ENCODE measurements around the gene TRAF1.

TRAF1 gene

GRCh38 chr9:120916588-120916987 lies 10.0 kb downstream of the TRAF1 start:
- H3K9me3 ChIP-seq, result no peaks in the 10 kb centered on the region
- H3K4me1 ChIP-seq, result no peaks in the 10 kb centered on the region; the same call in 1 of the 2 replicates
- peak in 1 of 2 experiments; percentile 30 for DNase-seq (ENCODE audit: low spot score in 2 of 2)
- no peak overlapping the region for H3K4me3 ChIP-seq
- H3K36me3 ChIP-seq (replicated peaks), result no peaks in the 10 kb centered on the region
- in situ Hi-C loops (cut with MboI; ENCODE audit: low sequenced_read_pairs), result no loop called here
- H3K27me3 ChIP-seq (ENCODE audit: low read depth), result no peaks in the 10 kb centered on the region

DNA sequence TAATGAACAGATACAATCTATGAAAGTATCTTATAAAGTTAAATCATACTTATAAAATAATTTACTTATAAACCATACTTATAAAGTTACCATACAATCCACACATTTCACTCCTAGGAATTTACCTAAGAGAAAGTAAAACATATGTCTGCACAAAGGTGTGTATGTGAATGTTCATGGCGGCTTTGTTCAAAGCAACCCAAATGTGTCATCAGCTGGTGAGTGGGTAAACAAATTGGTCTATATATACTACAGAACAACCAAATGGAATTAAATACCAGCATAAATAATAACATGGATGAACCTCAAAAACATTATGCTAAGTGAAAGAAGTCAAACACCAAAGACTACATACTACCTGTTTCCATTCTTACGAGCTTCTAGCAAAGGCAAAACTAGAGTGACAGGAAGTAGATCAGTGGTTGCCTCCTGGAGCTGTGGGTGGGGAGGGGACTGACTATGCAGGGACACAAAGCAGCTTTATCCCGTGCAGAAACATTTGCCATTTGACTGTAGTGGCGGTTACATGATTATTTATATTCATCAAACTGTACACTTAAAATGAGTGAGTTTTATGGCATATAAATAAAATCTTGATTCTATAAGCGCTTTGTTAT lies 10.6 kb downstream of the TRAF1 start:
- Histone ChIP-seq H3K9me3 (no peaks in the 10 kb centered on the region), H3K27me3 (ENCODE audit: low read depth) (no peaks in the 10 kb centered on the region), H3K4me1 (no peaks in the 10 kb centered on the region; the same call in 1 of the 2 replicates), H3K4me3 (no peak overlapping the region), H3K36me3 (replicated peaks) (no peaks in the 10 kb centered on the region)
- no peak for DNase-seq (ENCODE audit: low spot score in 2 of 2)
- in situ Hi-C loops (cut with MboI; ENCODE audit: low sequenced_read_pairs), result no loop called here

DNA sequence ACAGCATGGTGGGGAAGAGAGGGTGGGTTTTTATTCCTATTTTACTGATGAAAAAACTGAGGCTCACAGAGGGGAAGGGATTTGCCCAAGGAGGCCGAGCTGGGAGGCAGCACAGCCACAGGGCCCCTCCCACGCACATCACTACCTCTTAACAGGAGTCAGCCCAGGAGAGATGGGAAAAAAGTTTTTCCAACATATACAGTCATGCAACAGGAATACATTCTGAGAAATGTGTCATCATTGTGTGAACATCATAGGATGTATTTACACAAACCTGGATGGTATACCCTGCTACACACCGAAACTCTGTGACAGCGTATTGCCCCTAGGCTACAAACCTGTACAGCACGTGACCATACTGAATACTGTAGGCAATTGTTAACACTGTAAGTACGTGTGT lies 11.6 kb downstream of the TRAF1 start:
- Histone ChIP-seq H3K4me3 (no peak overlapping the region), H3K36me3 (replicated peaks) (no peaks in the 10 kb centered on the region), H3K27me3 (ENCODE audit: low read depth) (no peaks in the 10 kb centered on the region), H3K9me3 (no peaks in the 10 kb centered on the region), H3K4me1 (no peaks in the 10 kb centered on the region; the same call in 1 of the 2 replicates)
- no peak for DNase-seq (ENCODE audit: low spot score in 2 of 2)
- in situ Hi-C loops (cut with MboI; ENCODE audit: low sequenced_read_pairs), result no loop called here

DNA sequence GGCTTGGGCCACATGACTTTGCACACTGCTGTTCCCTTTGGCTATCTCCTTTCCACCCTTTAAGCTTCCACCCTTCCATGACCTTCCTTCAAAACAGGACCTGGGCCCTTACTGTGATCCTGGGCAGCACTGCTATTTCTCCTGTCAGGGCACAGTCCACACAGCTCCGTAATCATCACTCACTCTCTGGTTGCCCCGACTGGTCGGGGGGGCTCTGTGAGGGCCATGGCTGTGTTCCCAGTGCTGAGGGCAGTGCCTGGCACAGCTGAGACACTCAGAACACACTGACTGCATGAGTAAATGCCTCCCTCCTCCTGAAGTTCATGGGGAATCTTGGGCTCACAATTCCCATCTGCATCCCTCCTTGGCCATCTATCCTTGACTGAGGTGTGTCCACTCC lies 12.2 kb downstream of the TRAF1 start:
- Histone ChIP-seq H3K27me3 (ENCODE audit: low read depth) (no peaks in the 10 kb centered on the region), H3K4me1 (no peaks in the 10 kb centered on the region), H3K4me3 (no peak overlapping the region), H3K9me3 (no peaks in the 10 kb centered on the region), H3K36me3 (replicated peaks) (no peaks in the 10 kb centered on the region)
- in situ Hi-C loops (cut with MboI; ENCODE audit: low sequenced_read_pairs), result no loop called here
- DNase-seq (ENCODE audit: low spot score in 2 of 2), result no peak

- Histone ChIP-seq H3K9me3 (no peaks in the 10 kb centered on the region), H3K27me3 (ENCODE audit: low read depth) (no peaks in the 10 kb centered on the region), H3K4me1 (no peaks in the 10 kb centered on the region), H3K4me3 (no peak overlapping the region), H3K36me3 (replicated peaks) (no peaks in the 10 kb centered on the region)
- in situ Hi-C loops (cut with MboI; ENCODE audit: low sequenced_read_pairs), result no loop called here
- DNase-seq (ENCODE audit: low spot score in 2 of 2), result peak in 1 of 2 experiments; percentile 59
These were observed 12.8 kb downstream of the TRAF1 start for GRCh38 chr9:120913647-120914264.

DNA sequence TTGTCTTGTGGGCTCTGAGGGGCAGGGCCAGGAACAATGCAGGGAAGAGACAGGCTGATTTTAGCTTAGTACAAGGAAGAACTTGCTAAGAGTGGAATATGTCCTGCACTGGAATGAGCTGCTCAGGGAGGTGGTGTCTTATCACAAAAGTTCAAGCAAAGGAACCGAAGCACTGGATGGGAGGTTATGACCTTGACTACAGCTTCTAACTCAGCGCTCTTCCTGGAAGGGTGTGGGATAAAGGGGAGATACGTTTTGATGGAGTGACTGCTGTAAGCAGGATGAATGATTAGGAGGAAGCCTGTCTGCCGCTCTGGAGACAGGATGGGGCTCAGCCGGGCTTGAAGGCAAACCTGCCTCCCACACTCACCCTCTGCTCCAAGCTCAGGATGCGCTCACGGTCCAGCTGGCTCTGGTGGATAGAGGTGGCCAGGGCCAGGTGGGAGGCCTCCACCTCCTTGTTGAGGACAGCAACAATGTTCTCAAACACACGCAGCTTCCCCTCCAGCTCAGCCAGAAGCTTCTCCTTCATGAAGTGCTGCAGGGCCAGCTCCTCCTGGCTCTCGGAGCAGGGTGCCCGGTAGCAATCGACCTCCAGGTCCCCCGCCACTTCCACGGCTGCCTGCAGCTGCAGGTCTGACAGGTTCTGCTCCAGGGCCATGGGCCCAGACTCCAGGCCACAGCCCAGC lies 13.5 kb downstream of the TRAF1 start:
- Histone ChIP-seq H3K4me3 (no peak overlapping the region), H3K9me3 (no peaks in the 10 kb centered on the region), H3K36me3 (replicated peaks) (no peaks in the 10 kb centered on the region), H3K4me1 (no peaks in the 10 kb centered on the region), H3K27me3 (ENCODE audit: low read depth) (no peaks in the 10 kb centered on the region)
- in situ Hi-C loops (cut with MboI; ENCODE audit: low sequenced_read_pairs), result no loop called here
- DNase-seq (ENCODE audit: low spot score in 2 of 2), result no peak

GRCh38 chr9:120911295-120911837 lies 15.2 kb downstream of the TRAF1 start:
- no peaks in the 10 kb centered on the region for H3K9me3 ChIP-seq
- in situ Hi-C loops (cut with MboI; ENCODE audit: low sequenced_read_pairs), result no loop called here
- DNase-seq (ENCODE audit: low spot score in 2 of 2), result no peak
- no peaks in the 10 kb centered on the region for H3K4me1 ChIP-seq
- H3K4me3 ChIP-seq, result no peak overlapping the region
- H3K27me3 ChIP-seq (ENCODE audit: low read depth), result no peaks in the 10 kb centered on the region
- no peaks in the 10 kb centered on the region for H3K36me3 ChIP-seq (replicated peaks)

- Histone ChIP-seq H3K27me3 (ENCODE audit: low read depth) (no peaks in the 10 kb centered on the region), H3K4me1 (no peaks in the 10 kb centered on the region), H3K9me3 (no peaks in the 10 kb centered on the region), H3K4me3 (no peak overlapping the region), H3K36me3 (replicated peaks) (no peaks in the 10 kb centered on the region)
- in situ Hi-C loops (cut with MboI; ENCODE audit: low sequenced_read_pairs), result no loop called here
- no peak for DNase-seq (ENCODE audit: low spot score in 2 of 2)
These were observed 16.0 kb downstream of the TRAF1 start for GRCh38 chr9:120910643-120911042.

- no peaks in the 10 kb centered on the region for H3K27me3 ChIP-seq (ENCODE audit: low read depth)
- no peak overlapping the region for H3K4me3 ChIP-seq
- no peaks in the 10 kb centered on the region for H3K4me1 ChIP-seq
- no peaks in the 10 kb centered on the region for H3K9me3 ChIP-seq
- no peaks in the 10 kb centered on the region for H3K36me3 ChIP-seq (replicated peaks)
- in situ Hi-C loops (cut with MboI; ENCODE audit: low sequenced_read_pairs), result no loop called here
- DNase-seq (ENCODE audit: low spot score in 2 of 2), result no peak
These were observed 16.7 kb downstream of the TRAF1 start for GRCh38 chr9:120909904-120910303.

DNA sequence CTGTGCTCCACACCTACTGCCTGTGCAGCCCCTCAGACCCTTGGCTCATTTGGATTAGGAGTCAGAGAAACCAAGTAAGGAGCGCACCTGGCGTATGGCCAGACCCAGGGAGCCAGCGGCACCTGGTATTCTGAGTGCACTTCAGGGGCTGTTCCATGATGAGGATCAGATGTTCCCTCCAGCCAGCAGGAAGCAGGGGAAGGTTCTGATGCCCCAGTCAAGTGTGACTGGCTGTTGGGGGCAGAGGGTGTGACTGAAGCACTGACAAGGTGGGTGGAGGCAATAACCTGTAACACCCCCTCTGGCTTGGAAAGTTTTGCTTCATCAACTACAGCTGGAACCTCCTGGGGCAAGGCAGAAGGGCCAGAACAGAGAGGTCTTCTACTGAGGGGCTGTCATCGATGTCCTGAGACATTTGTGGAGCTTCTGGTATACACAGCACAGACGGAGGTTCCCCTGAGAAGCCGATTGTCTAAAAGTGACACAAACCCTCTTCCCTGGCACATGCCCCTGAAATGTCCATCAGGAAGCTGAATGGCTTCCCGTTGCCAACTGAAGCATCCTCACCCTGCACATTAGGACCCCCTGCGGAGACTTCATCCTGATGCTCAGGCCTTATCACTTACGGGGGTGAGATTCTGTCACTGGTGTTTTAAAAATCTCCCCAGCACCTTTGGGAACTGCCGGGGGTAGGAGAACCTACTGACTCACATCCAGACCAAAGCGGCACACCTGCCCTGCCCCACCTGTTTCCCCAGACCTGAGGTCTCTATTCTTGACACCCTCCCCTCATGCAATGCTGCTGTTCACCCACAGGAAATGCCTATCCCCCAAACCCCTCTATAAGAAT lies 21.1 kb downstream of the TRAF1 start:
- no peaks in the 10 kb centered on the region for H3K36me3 ChIP-seq (replicated peaks)
- H3K4me1 ChIP-seq, result no peaks in the 10 kb centered on the region
- H3K9me3 ChIP-seq, result no peaks in the 10 kb centered on the region
- no peaks in the 10 kb centered on the region for H3K27me3 ChIP-seq (ENCODE audit: low read depth)
- no peak overlapping the region for H3K4me3 ChIP-seq
- in situ Hi-C loops (cut with MboI; ENCODE audit: low sequenced_read_pairs), result no loop called here
- no peak for DNase-seq (ENCODE audit: low spot score in 2 of 2)

GRCh38 chr9:120904978-120905301 lies 21.7 kb downstream of the TRAF1 start:
- H3K36me3 ChIP-seq (replicated peaks), result no peaks in the 10 kb centered on the region
- in situ Hi-C loops (cut with MboI; ENCODE audit: low sequenced_read_pairs), result no loop called here
- H3K4me3 ChIP-seq, result no peak overlapping the region
- H3K9me3 ChIP-seq, result no peaks in the 10 kb centered on the region
- no peaks in the 10 kb centered on the region for H3K4me1 ChIP-seq
- no peak for DNase-seq (ENCODE audit: low spot score in 2 of 2)
- H3K27me3 ChIP-seq (ENCODE audit: low read depth), result no peaks in the 10 kb centered on the region

DNA sequence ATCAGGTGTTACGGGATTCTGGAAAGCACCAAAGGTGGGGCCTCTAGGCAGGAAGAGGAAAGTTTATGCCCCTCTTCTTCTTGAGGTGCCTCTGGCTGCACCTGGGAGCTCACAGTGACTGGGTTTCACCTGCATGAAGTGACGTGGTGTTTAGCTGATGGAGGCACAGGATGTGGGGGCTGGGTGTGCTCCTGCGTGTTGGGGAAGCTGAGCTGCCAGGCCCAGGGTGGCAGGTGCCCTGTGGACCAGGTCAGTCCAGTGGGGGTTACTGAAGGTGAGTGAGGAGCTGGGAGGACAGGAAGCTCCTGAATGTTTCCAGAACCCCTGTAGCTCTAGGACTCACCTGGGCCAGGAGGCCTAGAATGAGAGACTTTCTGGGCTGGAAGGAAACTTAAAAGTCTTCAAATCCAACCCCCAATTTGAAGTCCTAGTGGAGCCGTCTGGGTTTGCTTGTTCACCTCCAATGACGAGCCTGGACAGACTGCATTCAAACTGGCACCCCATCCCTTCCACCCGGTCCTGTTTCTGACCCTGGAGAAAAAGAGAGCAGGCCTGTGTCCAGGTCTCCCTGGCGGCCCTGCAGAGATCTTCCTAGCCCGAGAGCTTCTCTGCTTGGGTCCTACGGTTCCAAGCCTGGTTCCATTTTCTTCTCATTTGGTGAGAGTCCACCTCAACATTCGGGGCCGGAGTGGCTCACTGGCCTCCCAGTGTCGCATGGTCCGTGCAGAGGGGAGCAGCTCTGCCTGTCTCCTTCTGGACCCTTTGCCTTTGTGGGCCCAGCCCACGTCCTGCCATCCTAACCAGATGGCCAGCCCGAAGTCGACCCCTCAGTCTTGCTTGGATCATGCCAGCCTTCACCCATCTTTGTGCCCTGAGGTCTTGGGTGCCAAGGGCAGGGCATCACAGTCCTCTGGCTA lies 22.3 kb downstream of the TRAF1 start:
- no peaks in the 10 kb centered on the region for H3K9me3 ChIP-seq
- H3K36me3 ChIP-seq (replicated peaks), result no peaks in the 10 kb centered on the region
- DNase-seq (ENCODE audit: low spot score in 2 of 2), result no peak
- in situ Hi-C loops (cut with MboI; ENCODE audit: low sequenced_read_pairs), result no loop called here
- no peaks in the 10 kb centered on the region for H3K27me3 ChIP-seq (ENCODE audit: low read depth)
- no peak overlapping the region for H3K4me3 ChIP-seq
- no peaks in the 10 kb centered on the region for H3K4me1 ChIP-seq
